Stimulated activated CD8-positive, alpha-beta memory T cell treated with anti-CD3 and anti-CD28 coated beads, Interleukin-4, amount 100 ng/mL, for 4 hours (primary cell): ENCODE data around the gene CHFR.
"Not testable (repeated sequence)": the region's sequence is repeated elsewhere in the genome, so short reads cannot be mapped to it uniquely, and the experiment has no call there.

Source experiments
- DNase-seq, 2 donors: peaks; one replicate each; pipeline ENCODE4 v3.0.0-alpha.2; 2020; ENCODE audit warnings: low read depth in 2 of 2, low spot score in 1 of 2

The CHFR gene

DNA sequence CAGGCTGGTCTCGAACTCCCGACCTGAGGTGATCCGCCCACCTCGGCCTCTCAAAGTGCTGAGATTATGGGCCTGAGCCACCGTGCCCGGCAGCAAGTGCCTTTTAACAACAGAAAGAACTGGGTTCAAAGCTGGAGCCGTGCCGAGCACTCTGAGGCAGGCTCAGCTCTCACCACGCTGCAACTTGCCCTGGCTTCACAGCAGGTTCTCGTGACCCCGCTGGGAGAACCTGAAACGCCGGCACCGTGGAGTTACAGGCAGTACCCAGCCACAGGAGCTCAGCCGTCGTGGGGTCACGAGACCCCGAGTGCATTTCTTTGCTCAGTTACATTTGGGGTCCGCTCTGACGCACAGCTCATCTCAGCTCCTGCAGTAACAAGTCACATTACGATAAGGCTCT, 73.2 kb downstream of the CHFR start:
- DNase-seq, result no peak

- no peak for DNase-seq
Measured at GRCh38 chr12:132813443-132813842, 74.0 kb downstream of the CHFR start.

DNA sequence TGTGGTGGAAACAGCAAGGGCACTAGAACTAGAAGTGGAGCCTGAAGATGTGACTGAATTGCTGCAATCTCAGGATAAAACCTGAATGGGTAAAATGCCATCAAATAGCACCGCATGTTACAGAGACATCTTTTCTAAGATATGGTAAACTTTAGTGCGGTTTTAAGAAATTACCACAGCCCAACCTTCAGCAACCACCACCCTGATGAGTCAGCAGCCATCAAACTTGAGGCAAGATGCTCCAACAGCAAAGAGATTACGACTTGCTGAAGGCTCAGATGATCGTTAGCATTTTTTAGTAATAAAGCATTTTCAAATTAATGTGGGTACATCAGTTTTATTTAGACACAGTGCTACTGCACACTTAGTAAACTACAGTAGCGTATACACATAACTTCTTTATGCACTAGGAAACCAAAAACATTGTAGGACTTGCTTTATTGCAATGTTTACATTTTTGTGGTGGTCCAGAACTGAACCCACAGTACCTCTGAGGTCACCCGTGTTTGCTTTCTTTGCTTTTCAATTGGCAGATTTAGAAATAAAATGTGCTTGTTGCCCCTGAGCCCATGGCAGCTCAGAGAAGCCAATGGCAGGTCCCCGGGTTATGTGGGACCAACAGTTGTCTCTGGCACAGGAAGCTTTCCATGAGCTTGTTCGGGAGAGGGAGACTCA, 74.6 kb downstream of the CHFR start:
- DNase-seq, result peak in 1 of 2 donors; percentile 21

DNA sequence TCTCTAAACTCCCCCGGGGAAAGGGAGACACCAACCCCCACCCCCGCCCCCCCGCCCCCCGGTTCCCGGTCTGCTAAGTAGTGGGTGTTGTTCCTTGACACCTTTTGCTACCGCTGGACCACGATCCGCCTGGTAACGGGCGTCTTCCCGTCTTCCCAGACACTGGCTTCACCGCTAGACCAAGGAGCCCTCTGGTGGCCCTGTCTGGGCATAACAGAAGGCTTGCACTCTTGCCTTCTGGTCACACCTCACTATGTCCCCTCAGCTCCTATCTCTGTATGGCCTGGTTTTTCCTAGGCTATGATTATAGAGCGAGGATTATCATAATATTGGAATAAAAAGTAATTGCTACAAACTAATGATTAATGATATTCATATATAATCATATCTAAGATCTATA, 78.0 kb downstream of the CHFR start:
- DNase-seq, result not testable (repeated sequence)

DNA sequence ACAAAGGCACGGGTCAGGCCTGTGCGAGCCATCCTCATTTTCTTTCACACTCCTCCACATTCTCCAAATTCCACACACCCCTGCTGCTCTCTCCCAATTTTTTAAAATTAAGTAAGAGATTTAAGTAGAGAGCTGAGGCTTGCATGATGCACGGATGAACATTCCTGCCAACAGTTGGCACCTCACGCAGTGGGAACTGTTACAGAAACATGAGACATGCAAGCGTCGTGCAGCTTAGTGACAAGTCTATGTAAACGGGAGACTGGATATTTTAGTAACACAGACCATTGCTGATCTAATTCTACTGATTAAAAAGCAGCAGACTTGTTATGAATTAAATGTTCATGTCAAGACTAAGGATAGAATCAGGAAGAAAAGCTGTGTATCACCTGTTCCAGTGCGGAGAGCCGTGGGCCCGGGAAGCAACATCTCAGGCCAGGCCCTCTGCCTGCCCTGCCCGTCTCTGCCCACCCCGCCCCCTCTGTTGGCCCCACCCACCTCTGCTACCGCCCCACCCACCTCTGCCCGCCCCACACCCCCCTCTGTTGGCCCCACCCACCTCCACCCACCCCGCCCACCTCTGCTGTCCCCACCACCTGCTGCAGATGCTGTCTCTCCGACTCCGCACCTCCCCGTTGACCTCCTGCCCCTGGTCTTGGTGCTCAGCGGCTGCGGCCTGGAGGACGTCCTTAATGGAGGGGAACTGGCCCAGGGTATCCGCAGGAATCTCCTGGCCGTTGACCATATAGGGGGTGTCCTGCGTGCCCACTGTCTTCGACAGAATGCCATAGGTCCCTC, 79.9 kb downstream of the CHFR start:
- no peak for DNase-seq

DNA sequence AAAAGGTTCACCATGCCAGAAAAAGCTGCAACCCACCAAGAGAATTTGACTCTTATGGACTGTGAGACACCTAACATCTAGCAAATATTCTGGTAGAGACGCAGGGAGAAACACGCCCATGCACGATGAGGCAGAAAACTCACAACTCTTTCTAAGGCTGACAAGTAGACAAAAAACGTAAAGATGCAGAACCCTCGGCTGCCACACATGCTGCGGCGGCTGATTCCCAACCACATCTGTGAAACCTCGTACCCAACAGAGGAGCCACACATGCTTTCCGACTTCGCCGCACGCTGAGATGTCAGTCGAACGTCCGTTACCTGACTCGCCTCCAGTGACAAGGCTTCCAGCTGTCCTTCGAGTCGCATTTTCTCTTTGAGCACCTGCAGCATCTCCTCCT, 80.5 kb downstream of the CHFR start:
- DNase-seq, result no peak

GRCh38 chr12:132804426-132804861, 83.0 kb downstream of the CHFR start:
- no peak for DNase-seq

- DNase-seq, result no peak
Measured at GRCh38 chr12:132803888-132804287, 83.5 kb downstream of the CHFR start.

DNA sequence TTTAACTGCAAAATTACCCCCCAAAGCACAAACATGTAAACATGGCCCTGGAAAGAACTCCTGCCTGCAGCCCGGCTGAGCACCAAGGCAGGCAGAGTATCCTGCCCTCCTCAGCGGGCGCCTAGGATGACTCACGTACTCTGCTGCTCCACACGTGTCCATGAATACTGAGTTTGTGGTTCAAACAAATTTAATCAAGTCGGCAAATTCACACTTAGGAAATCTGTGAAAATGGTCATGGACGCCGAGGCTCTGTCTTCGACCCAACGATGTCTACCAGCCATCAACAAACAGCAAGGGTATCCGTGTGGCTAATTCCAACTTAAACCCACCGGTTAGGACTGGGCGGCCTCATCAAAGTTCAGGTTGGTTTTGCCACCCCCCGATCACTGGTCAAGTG, 84.3 kb downstream of the CHFR start:
- DNase-seq, result no peak

- DNase-seq, result no peak
Measured at GRCh38 chr12:132801741-132802140, 85.7 kb downstream of the CHFR start.

GRCh38 chr12:132798836-132799235, 88.6 kb downstream of the CHFR start:
- DNase-seq, result no peak

DNA sequence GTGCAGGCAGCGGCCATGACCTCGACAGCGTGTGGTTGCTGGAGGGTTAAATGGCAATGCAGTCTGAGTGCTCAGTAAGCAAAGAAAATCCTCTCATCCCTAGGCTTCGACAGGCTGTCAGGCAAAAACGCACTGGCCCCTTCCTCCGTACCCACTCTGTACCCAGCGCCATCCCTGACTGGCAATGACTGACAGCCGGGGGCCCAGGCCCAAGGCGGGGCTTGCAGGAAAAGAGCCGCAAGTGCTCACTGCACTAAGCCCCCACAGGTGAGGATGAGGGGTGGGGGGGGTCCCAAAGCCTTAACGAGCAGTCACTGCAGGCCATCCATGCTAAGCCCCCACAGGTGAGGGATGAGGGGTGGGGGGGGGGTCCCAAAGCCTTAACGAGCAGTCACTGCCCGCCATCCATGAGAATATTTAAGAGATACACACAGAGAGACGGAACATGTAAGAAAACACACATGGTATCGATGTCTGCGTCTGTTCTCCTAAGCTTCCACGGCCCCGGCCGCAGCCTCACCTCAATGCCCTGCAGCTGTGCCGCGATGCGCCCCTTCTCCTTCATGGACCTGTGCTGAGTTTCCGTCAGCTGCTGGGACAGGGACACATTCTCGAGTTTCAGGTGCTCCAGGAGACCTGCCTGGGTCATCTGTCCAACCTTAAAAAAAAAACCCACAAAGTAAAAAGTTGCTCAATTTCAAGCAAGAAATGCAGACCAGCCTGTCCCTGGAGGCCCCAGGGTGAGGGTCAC, 89.4 kb downstream of the CHFR start:
- no peak for DNase-seq

GRCh38 chr12:132795847-132796246, 91.6 kb downstream of the CHFR start:
- no peak for DNase-seq

GRCh38 chr12:132791940-132792339, 95.5 kb downstream of the CHFR start:
- not testable (repeated sequence) for DNase-seq

DNA sequence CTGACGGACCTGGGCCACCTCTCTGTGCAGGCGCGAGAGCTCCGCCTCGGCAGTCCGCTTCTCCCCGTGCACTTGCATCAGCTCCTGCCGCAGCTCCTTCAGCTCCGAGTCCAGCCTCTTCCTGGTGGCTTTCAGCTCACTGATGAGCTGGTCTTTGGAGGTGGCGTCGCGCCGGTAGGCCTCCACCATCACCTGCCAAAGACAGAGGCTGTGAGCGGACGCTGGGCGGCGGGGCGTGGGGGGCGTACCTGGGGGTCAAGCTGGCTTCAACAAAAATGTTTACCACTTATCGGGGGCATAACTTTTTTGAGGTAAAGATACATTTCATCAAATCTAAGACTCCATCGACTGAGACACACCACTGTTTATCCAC, 98.3 kb downstream of the CHFR start:
- no peak for DNase-seq

DNA sequence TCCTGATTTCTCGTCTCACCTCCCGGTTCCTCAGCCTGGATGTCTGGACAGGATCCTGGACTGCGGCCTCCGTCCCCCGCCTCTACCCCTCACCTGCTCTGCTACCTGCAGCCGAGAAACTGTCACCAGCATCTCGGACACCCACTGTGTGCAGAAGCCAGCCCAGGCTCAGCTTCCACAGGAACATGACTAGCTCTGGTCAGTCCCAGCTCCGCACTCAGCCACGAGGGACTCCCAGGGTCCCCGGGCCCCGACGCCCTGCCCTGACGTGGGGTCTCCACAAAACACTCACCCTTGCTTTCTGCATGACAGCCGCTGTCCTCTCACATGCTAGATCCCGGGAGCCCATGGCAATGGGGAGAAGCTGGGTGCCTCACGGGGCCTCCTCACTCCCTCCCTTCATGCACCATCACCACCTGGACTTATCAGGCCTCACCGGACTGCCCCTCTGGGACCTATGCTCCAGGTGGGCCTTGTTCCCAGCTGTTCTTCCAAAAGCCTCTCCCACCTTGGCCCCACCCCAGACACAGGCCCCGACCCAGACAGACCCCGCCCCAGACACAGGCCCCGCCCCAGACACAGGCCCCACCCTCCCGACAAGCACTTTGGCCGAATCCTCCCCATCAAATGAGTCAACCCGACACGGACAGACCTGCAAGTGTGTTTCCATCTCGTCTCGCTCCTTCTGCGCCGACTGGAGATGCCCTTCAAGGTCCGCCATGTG, 98.9 kb downstream of the CHFR start:
- DNase-seq, result no peak

- DNase-seq, result no peak
Measured at GRCh38 chr12:132787877-132788276, 99.5 kb downstream of the CHFR start.

DNA sequence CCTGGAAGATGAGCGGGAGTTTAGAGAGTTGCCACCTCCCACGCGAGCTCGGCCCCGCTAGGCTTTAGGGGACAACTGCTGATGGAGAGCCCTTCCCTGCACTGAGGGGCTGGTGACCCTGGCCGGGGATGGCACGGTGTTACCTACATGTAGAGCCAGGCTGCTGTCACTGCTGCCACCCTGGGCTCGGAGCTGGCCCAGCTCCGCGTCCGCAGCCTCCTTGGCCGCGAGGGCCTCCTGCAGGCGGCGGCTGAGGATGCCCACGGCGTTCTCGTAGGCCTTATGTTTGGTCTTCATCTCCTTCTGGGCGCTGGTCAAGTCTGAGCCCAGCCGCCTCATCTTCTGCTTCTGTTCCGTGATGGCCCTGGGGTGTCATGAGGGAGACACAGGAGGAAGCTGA, 101.2 kb downstream of the CHFR start:
- no peak for DNase-seq

GRCh38 chr12:132784580-132784979, 102.8 kb downstream of the CHFR start:
- DNase-seq, result no peak

- no peak for DNase-seq
Measured at GRCh38 chr12:132783917-132784531, 103.4 kb downstream of the CHFR start.
